ENCODE data around the gene NSL1. TPM values are rescaled to one million over a fixed set of nuclear protein-coding genes. Genes with fewer than 3 reads are reported as not detected.

Gene NSL1
- total RNA-seq, 1 donor from 2014 or later, result 40.9 TPM

DNA sequence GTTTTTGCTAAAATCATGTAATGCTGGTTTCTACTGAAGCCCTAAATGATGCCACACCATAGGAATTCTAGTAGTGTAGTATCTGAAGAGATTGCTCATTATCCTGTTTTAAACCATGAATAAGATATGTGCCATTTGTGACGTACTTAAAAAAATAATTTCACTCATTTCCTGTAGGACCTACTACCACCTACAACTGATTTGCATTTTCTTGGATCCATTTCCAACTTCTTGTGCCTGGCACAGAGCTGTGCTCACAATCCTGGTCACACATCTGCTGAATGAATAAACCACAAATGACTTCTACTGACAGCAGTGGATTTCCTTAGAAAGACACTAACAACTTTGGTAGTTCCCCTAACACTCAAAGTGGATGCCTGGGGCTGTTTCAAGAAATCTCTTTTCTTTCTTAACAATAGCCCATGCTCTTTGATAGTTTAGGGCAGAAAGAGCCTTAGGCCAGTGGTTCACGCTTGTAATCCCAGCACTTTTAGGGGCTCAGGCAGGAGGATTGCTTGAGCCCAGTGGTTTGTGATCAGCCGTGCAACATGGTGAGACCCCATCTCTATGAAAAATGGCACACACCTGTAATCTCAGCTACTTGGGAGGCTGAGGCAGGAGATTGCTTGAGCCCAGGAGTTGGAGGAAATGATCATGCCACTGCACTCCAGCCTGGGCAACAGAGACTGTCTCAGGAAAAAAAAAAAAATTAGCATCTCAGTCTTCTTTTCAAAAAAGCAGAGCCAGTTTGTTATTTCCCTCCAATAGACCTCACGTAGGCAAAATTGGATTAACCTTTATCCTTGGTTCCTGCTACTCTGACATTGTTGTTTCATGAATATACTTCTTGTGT, 78.9 kb downstream of the NSL1 start:
- intact Hi-C loops (cut with micrococcal nuclease), result loop anchor here (1.0 kb wide), 1 partner anchor 9 kb away; no protein-coding TSS in a partner anchor

DNA sequence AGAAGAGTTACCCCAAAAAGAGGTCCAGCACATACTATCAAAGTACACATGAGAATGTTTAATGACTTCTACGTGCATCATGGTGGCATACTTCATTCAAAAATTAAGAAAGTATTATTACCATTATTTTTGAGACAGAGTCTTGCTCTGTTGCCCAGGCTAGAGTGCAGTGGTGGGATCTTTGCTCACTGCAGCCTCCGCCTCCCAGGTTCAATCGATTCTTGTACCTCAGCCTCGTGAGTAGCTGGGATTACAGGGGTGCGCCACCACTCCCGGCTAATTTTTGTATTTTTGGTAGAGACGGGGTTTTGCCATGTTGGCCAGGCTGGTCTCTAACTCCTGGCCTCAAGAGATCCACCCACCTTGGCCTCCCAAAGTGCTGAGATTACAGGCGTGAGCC, 79.6 kb downstream of the NSL1 start:
- intact Hi-C loops (cut with micrococcal nuclease), result loop anchor here (1.0 kb wide), 2 partner anchors 9 to 11 kb away; no protein-coding TSS in a partner anchor

DNA sequence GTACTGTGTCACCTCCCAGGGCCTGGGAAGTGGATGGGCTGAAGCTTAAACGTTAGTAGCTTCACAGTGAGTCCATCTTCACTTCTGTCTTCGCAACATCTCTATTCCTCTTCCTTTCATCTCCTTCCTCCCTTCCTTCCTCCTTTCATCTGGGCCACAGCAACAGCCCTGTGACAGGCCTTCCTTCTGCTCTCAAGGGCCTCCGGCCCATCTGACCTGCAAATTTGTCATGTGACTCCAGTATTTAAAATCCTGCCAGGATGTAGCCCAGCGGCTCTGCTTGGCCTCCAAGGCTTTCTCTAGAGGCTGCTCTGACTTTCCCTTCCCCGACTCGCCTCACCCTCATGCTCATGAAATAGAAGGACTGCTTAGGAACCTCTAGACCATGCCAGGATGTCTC, 81.0 kb downstream of the NSL1 start:
- intact Hi-C loops (cut with micrococcal nuclease), result no loop called here

DNA sequence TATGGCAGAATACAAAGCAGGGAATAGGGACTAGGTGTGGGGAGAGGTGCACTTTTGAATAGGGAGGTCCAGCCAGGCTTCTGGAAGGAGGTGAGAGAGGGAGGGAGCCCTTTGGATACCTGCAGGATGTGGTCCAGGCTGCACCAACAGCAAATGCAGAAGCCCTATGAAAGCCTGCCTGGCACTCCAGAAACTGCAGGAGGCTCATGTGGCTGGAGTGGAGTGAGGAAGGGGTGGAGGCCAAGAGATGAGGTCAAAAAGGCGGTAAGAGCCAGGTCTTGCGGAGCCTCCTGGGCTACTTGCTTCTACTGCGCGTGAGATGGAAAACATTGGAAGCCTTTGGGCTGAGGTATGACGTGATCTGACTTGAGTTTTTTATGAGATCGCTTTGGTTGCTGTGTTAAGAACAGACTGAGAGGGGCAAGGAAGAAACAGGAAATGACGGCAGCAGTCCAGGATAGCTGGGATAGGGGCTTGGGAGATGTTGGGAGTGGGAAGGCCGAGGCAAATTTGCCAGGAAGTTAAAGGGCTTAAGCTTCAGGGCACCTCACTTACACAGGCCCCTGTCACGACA, 87.5 kb downstream of the NSL1 start:
- intact Hi-C loops (cut with micrococcal nuclease), result no loop called here

DNA sequence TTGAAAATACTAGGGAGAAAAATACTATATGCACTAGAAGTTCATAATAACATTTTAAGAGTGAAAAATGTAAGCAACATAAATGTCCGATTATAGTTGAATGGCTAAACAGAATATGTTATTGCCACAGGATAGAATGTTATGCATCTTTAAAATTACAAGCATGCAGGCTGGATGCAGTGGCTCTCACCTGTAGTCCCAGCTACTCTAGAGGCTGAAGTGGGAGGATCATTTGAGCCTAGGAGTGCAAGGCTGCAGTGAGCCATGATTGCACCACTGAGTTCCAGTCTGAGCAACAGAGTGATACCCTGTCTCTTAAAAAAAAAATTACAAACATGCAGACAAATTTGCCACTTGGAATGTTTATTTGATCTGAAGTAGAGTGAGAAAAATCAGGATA, 88.9 kb downstream of the NSL1 start:
- intact Hi-C loops (cut with micrococcal nuclease), result no loop called here

DNA sequence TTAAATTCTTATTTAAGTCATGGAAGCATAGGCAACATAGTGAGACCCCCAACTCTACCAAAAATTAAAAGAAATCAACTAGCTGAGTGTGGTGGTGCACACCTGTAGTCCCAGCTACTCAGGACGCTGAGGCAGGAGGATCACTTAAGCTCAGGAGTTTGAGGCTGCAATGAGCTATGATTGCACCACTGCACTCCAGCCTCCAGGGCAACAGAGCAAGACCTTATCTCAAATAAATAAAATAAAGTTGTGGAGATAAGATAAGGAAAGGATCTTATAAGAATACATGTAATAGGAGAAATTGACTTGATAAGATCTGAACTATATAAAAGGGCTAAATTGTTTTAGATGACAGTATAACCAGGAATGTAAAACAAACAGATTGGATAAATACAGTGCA, 89.7 kb downstream of the NSL1 start:
- intact Hi-C loops (cut with micrococcal nuclease), result loop anchor here (1.0 to 2.0 kb wide), 4 partner anchors 9 to 135 kb away; partner anchors contain the start of gene ATF3

DNA sequence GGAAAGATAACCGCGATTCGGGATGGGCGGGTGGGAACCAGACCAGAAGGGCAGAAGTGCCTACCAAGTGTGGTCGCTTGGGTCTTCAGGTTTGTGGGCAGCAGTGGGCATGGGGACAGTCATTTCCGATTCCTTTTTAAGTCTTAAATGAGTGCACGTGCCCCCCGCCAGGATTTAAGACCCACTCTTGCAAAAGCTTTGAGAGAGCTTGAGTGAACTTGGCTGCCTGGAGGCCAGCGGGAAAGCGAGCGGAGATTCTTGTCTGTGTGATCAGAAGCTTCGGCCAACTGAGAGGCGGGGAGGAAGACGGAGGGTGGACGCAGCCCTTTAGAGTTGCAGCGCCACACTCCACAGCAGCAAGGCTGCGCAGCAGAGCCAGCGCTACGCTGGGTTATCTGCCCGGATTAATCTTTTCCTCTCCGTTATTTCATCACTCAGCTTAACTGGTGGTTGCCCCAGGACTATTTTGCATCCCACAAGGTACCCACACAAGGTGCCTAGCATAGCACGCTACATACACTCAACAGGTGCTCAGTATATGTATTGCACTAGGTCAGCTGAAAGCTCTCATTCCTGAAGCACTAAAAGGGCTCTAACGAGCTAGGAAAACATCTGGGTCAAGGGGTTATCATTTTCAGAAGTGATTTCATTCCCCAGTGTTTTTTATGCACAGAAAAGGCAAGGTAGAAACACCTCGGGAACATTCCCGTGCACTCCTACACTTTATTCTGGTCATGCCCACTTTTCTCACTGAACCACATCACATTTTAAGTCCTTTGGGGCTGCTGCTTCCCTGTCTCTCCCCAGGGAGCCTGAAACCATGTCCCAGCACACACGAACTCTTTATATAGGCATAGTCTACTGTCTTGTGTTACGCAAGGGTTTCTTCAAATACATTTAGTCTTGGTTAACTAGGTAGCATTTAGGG, 90.4 kb downstream of the NSL1 start:
- intact Hi-C loops (cut with micrococcal nuclease), result loop anchor here (1.0 to 2.0 kb wide), 4 partner anchors 10 to 134 kb away; partner anchors contain the start of gene ATF3

DNA sequence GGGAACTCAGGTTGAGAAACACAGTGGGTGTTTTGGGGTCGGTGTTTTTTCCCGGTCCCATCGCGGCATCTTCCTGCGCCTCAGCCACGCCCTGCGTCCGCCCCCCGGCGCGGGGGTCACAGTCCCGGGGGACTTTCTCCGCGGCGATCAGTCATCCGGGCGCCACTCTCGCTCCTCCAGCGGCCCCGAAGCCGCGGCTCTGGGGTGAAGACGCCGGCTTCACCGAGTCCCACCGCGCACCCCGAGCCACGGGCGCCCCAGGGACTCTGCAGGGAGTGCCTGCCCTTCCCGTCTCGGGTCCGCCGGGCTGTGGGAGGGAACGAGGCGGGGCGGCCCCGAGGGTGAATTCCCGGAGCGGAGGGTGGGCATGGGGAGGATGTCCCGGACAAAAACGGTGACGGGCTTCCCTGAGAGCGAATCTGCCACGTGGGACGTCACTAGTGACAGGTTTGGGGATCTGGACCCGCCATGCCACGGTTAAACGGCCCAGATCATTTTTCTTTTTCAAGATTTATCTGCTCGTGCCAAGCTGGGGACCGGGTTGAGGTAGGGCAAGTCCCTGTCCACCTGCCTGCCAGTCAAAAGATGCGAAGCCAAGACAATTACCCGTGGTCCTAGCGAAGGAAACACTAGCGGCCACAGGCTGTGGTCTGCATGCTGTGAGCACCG, 91.2 kb downstream of the NSL1 start:
- intact Hi-C loops (cut with micrococcal nuclease), result loop anchor here (2.0 kb wide), 2 partner anchors 92 to 134 kb away; partner anchors contain the start of gene ATF3

DNA sequence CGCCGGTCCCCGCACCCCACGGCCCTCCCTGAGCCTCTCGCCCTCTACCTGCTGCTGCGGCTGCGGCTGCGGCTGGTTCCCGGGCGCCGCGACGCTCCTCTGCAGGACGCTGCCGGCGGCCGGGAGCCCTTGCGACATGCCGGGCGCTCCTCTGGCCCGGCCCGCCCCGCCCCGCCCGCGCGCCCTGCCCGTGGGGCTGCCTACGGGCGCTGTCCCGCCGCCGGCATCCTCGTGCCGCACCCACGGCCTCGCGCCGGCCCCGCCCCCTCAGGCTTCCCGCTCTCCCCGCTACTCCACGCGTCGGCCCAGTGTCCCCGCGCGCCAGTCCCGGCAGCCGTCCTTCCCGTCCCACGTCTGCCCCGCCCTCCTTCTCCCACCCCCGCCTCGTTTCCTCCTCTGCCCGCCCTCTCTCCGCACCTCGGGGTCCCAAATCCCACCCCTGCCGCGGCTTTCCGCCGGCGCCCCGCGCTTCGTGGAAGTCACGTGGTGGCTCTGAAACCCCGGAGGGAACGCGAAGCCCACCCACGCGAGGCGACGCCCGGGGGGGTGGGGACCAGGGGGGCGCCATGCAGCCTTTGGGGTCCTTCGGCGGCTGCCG, 91.9 kb downstream of the NSL1 start, which contains the start of gene BATF3:
BATF3 (minus strand) TSS at position 216 of the 598 bp plus-strand sequence; CDS start at position 138, 78 bp downstream.
- intact Hi-C loops (cut with micrococcal nuclease), result loop anchor here (1.0 to 2.0 kb wide), 9 partner anchors 34 to 296 kb away; partner anchors contain the start of genes ATF3, NSL1 and TATDN3

DNA sequence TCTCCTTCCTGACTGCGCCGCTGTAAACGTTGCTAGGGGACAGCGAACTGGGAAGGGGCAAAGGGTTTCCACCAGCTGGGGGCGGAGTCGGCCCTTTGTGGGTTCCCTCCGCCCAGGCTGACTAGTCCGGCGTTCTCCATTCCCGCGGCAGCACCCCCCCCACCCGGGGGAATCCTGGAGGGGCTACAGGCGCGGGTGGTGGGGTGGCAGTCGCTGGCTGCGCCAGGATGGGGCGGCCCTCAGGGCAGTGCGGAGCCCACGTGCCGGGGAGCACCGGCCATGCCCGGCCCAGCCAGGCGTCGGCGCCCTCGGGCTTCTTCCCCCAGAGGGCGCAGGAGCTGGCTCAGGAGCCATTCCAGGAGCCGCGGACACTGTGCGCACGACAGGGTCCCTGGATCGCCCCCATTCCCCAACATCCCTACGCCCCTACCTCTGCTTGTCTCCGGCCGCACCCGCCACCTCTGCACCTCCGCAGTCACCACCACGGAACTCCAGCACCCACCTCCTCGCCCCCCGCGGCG, 92.4 kb downstream of the NSL1 start:
- intact Hi-C loops (cut with micrococcal nuclease), result loop anchor here (1.0 to 2.0 kb wide), 7 partner anchors 34 to 296 kb away; partner anchors contain the start of genes NSL1 and TATDN3

DNA sequence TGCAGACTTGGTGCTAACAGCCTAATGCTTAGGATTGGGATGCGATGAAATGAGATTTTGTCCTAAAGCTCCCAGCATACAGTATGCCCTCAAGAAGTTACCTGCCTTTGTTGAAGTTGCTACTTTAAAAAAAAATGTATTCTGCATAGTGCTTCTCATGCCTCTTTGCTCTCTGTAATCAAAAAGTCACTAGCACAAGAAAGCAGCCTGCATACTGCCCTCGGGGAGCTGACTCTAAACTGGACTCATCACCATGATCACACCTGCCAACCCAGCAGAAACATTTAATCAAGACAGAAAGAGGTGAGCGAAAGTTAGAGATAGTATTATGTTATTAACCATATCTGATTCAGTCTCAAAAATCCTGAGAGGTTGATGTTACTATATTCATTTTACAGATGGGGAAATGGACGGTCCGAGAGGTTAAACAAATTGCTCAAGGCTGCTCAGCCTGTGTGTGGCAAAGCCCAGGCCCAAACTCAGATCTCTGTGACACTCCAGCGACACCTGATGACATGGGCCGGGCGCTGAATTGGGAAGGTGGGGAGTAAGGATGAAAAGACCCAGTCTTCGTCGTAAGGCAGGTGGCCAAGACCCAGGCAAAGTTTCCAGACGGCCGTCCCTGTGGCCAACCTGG, 93.0 kb downstream of the NSL1 start:
- intact Hi-C loops (cut with micrococcal nuclease), result loop anchor here (1.0 to 2.0 kb wide), 9 partner anchors 18 to 297 kb away; partner anchors contain the start of genes FLVCR1, NSL1 and TATDN3

DNA sequence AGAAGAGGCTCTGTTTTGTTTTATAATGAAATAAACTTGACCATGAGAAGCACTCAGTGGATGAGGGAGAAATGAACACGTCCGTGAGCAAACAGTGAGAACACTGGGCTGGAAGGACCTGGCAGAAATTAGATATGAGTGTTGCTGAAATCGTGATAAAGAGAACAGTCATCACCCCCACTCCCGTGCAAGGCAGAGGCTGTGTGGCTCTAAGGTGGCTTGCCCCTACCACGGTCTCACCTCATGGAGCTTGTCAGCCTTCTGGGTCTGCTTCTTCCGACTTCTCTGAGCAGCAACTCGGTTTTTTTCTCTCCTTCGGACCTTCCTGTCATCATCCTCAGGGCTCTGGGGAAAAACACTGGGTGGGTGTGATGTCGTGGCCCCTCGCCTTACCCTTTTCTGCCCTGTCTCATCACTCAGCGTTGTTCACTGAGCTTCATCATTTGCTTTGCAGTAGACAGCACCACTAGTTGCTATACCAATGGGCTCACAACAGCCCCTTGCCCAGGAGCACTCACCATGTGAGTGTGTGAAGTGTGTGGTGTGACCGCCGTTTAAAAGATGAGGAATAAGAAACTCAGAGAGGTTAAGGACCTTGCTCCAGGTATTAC, 94.8 kb downstream of the NSL1 start:
- intact Hi-C loops (cut with micrococcal nuclease), result no loop called here

DNA sequence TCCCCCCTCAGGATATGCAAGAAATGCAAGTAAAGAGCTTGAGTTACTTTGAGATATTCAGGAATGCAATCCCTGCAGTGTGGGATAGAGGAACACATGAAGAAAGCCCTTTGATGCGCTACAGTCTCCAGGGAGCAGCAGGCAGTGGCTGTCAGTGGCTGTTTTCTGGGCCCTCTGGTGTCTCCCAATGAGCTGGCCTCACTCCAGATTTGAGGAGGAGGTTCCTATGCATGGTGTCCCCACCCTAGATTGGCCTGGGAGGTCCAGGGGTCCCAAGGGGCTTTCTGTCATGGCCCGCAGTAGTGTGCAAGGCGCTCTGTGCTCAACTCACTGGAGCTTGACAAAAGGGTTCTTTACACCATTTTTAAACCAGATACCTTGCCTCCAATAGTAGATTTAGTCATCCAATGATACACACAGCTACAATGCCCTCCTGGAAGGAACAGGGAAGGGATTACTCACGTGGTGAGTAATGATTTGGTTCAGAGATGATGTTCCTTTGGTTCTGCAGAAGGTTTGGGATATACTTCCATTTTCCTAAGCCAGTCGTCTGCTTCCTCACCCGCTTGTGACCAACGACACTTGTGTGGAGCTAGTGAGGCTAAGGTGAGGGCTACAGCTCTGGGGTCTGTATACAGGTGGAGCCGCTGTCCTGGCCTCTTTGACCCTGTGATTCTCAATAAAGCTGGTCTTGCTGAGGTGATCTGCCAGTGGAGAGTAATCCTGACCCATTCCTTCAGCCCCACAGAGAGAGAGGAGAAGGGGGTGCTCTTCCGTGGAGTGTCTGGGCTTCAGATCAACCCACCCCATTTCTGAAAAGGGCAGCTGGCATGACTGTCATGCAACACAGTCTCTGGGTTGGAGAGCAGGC, 98.6 kb downstream of the NSL1 start:
- intact Hi-C loops (cut with micrococcal nuclease), result no loop called here

DNA sequence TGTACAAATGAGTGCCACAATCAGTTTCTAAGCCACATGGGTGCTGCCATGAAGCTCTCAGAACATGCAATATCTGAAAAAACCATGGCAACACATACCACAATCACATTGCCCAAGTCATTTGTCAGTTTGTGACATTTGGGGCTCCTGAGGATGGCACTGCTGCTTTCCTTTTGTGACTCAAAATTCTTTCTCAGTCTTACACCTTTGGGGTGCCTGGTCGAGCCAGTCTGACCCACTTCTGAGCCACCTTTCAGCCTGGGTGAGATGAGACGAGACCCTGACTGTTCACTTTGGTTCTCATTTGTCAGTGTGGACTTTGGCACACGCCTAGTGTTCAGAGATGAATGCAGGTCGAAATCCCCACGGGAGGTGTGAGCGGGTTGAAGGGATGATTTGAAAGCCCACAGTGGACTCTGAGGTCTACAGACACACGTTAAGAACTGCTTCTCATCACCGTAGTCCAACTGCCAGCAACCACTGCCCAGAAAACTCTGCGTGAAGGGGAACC, 100.0 kb downstream of the NSL1 start:
- intact Hi-C loops (cut with micrococcal nuclease), result no loop called here

DNA sequence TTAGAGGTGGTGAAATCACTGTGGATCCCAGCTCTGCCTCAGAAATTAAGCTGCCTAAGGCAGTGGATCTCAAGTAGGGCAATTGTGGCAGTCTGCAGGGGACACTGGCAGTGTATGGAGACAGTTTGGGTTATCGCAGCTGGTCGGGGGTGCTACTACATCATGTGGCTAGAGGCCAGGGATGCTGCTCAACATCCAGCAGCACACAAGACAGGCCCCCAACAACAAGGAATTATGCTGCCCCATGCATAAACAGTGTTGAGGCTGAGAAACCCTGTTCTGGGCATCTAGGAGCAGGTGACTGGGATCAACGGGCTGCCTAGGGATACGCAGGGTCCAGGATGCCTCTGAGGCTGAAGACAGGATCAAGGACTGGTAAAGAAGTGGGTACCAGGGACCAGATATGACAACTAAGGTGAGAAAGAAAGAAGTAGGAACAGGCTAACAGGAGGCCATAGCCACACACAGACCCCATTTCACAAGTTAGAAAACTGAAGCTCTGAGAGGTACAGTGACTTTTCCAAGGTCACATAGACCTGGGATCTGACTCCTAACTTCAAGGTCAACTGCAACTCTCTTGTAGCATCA, 100.7 kb downstream of the NSL1 start:
- intact Hi-C loops (cut with micrococcal nuclease), result no loop called here

DNA sequence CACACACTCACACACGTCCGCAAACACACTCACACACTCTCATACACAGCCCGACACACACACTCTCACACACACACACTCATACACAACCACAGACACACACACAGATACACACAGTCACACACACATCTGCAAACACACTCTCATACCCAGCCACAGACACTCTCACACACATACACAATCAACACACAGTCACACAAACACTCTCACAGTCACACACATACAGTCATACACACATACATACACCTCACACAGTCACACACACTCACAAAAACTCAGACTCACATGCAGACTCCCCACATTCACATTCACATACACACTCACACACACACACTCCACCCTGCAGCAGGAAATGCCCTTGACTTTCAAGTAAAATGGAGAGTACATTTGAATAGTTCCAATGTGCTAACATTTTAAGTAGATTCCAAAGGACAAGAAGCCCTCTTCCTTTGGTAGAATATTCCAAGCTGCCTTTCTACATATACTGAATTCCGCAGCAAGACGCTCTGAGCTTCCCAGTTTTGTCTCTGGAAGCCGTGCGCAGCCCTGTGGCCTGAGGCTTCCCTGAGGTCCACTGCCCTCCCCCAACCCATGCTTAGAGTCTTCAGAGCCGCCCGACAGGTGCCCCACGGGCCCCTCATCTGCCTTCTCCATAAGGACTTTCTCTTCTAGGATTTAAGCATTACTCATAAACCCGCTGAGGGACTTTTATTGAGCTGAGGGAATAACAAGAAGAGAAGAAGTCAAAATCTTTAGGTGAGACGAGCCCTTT, 101.6 kb downstream of the NSL1 start:
- intact Hi-C loops (cut with micrococcal nuclease), result no loop called here

All from T-helper 1 cell treated with Interleukin-12 subunit alpha and Interleukin-12 subunit beta and Interleukin-4 antibody, amounts not matched to agents 30 ng/mL and 1 ng/mL, for 36 hours (primary cell).